ENCODE results near the gene TRPM3.

The TRPM3 gene

DNA sequence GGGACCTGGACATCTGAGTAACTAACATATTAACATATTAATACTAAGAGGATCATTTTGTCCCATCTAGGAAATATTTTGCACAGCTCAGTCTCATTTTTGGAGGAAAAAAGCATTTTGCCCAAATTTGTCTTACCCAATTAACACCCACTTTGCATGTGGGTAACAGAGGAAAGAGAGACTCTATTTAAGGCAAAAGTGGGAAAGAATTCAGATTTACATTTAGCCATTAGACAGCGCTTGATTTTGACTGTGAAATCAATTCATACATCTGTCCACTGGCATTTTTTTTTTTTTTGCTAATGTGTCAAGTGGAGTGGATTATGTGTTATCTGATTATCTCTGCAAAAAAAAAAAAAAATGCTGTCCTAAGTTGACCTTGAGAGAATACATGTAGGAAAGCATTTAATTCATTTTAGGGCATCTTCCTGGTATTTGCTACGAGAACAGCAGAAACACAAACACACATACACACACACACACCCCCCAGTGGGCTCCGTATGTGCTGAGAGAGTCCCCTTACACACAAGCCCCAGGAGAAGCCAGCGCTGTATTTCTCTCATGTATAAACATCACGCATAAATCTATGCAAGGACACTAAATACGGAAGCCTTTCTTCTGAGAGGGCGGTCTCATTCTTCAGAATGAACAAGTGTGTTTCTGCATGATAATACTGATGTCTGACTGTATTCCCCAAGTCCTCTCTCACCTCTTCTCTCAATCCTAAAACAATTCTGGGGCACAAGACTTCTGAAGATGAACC lies 505.0 kb downstream of the TRPM3 start:
- DNase-seq (ENCODE audit: low read depth in 4 of 4, low spot score in 1 of 4), result no peak

DNA sequence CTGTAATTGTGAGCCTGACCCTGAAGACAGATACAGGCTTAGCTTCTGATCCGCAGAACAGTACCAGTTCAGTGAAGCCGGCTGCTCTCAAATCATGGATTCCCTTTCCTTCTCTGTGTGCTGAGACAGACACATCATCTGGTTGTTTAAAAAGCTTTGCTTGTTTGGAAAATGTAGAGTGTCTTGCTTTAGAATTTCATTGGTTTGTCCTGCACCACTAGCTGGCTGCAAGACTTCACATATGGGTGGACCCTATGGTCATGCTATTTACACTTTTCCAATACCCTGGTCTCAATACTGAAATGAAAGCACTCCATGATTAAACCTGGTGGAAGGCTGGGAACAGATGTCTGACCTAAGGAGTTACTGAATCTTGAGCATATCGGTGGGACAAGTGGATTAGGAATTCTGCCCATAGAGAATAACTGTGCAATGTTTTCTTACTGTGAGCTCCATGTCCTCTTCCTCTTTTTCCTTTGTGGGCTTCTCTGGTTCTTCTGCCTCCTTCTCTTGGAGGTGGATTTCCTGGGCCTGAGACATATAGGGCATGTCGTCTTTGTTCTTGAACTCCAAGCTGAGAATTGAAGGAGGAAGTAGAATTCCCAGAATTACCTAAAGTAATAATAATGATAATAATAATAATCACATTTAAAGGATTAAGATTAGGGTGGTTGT lies 505.8 kb downstream of the TRPM3 start:
- DNase-seq (ENCODE audit: low read depth in 4 of 4, low spot score in 1 of 4), result no peak

GRCh38 chr9:70614786-70615463 lies 506.5 kb downstream of the TRPM3 start:
- no peak for DNase-seq (ENCODE audit: low read depth in 4 of 4, low spot score in 1 of 4)

DNA sequence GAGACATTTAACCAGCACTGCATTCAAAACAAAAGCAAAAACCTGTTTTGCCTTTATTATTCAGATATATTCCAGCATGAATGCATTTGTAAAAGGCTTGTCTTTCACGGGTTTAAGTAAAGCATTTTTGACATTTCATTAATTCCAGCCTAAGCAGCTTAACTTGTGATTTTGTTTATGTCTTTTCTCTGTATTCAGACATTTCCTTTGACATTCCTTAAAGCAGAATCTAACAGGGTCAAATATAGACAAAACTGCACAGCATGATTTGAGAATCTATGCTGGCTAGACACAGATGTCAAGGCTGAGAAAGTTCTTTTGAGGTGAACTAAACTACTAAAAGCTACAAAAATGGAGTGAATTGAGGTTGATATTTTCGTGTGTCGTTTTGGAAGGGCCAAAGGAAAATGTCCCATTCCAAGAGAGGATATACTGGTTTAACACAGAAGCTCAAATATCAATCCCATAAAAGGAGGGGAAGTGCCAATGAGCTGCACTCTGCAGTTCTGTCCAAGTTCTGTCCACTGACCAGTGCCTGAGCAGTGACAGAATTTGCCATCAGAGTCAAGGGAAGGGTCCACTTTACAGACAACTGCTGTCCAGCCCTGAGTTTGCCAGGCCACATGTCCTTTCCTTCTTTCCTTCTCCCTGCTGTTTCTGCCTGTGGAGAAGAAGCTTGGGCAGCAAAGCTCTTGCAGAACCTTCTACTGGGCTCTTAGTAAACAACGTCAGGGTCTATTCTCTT lies 508.2 kb downstream of the TRPM3 start:
- no peak for DNase-seq (ENCODE audit: low read depth in 4 of 4, low spot score in 1 of 4)

GRCh38 chr9:70610287-70610644 lies 511.2 kb downstream of the TRPM3 start:
- no peak for DNase-seq (ENCODE audit: low read depth in 4 of 4, low spot score in 1 of 4)

- no peak for DNase-seq (ENCODE audit: low read depth in 4 of 4, low spot score in 1 of 4)
Measured at GRCh38 chr9:70609542-70610286, 511.7 kb downstream of the TRPM3 start.

GRCh38 chr9:70609011-70609410 lies 512.4 kb downstream of the TRPM3 start:
- no peak for DNase-seq (ENCODE audit: low read depth in 4 of 4, low spot score in 1 of 4)

GRCh38 chr9:70607926-70608325 lies 513.5 kb downstream of the TRPM3 start:
- DNase-seq (ENCODE audit: low read depth in 4 of 4, low spot score in 1 of 4), result no peak

GRCh38 chr9:70607329-70607728 lies 514.1 kb downstream of the TRPM3 start:
- DNase-seq (ENCODE audit: low read depth in 4 of 4, low spot score in 1 of 4), result no peak

DNA sequence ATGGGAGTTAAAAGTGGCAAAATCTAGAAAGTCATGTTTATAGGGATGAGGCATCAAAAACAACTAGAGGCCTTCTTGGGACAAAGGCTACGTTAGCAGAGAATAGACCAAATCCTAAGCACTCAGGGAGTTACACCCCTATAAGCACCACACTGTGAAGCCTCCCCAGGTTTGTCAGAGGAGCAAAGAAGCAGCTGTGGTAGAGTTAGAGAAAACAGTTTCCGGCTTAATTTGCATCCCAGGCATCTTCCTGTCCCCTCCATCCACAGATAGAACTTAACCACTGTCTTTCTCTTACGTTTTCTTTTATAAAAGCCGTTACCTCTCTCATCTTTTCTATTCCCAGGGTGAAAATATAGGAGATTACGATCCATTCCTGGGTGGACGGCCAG lies 518.4 kb downstream of the TRPM3 start:
- no peak for DNase-seq (ENCODE audit: low read depth in 4 of 4, low spot score in 1 of 4)

GRCh38 chr9:70602321-70603019 lies 519.0 kb downstream of the TRPM3 start:
- DNase-seq (ENCODE audit: low read depth in 4 of 4, low spot score in 1 of 4), result peak; percentile 6 to 16 (median 14)

DNA sequence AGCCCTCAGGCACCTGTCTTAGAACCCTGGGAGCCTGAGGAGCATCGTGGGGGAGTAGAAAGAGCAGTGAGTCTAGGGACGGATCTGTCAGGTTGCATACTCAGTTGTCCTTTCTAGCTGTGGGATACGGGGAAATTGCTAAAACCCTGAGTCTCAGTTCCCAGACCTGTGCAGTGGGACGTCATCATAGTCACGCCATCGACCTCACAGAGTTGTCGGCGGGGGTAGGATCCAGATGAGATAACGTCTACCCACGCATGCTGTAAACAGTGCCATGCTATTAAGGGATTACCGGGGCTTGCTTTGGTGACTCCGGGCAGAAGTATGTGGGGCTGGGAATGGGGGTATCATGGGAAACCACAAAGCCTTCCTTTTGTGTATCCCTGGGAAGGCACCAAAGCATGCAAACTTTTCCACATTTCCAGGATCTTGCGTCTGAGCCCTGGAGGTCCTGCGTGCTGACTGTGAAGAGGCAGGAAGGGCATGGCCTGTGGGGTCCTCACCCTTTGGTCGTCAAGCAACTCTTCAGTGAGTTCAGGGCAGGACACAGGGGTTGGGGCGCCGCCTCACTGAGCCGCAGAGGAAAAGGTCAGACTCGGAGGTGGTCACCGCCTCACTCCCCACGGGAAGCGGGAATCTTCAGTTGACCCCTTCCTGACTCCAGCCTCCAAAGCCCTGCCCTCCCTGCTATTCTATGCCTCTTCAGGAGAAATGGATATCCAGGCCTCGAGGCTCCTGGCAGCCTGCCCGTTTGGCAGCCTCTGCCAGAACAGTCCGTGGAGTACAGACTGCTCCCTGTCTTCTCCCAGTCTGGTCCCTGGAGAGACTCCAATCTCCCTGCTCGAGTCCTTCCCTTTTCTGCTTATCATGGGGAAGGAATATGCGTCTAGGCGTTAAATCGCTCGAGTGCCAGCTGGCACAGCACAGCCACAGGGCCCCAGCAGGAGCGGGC lies 520.1 kb downstream of the TRPM3 start:
- DNase-seq (ENCODE audit: low read depth in 4 of 4, low spot score in 1 of 4), result no peak

DNA sequence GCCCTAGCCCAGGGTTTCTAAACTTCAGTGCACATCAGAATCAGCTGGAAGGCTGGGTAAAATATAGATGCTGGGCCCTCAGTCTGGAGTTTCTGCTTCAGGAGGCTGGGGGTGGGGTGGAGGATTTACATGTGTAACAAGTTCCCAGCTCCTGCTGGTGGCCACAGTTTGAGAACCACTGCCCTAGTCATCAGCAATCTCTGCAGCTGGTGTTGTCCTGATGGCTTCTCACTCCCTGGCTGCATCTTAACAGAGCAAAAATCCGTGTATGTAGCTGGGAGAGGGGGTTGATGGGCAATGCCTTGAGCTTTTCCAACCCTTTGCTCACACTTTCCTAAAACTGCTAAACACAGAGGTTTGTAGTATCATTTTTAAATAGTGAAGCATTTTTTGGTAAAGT lies 520.9 kb downstream of the TRPM3 start:
- DNase-seq (ENCODE audit: low read depth in 4 of 4, low spot score in 1 of 4), result no peak

DNA sequence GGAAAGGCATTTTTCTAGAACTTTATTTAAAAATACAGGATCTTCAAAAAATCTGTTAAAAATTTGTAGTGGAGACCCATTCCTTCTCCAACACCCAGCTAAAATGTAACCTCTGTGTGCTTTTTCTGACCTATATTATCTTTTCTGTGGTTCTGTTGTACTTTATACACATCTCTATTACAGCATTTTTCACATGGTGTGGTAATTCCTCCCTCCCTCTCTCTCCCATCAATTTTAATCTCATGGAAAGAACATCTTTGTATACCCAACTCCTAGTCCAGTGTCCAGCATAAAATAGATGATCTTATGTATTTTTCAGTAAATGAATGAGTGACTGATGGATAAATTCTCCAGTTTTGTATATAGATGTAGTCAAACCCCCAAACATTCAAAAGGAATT lies 523.5 kb downstream of the TRPM3 start:
- no peak for DNase-seq (ENCODE audit: low read depth in 4 of 4, low spot score in 1 of 4)

DNA sequence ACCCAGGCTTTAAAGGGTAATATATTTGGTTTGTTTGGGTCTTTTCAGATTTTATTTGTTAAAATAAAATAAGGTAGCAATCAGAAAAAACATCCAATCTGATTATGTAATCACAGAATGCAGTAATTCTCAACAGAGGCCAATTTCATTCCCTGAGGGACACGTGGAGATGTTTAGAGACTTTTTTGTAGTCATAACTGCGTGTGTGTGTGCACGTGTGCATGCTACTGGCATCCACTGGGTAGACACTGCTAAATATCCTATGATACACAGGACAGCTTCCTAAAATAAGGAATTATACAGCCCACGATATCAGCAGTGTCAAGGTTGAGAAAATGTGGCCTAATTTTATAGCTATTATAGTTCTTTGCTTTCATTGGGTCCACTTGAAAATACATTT lies 526.2 kb downstream of the TRPM3 start:
- no peak for DNase-seq (ENCODE audit: low read depth in 4 of 4, low spot score in 1 of 4)

DNA sequence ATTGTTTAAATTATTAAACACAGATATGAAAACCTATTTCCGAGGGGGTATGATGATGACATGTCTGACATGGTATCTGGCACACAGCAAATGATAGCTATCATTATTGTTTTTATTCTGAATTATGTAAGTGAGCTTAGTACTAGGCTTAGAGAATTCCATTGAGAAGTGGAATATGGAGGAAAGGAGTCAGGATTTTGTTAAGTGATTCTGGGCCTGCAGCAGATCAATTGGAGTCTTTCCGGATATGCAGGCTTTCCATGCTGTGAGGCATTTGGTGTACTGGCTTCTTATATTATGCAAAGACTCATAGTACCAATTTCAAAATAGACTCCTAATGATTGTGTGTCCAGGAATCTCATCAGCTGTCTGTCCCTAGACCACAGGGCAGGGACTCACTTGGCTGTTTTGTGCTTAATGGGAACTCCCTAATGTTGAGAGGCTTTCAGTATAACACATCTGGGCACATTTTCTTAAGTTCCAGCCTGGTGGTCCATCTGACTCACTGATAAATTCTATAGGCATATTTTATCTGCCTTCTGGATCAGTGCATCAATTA lies 527.0 kb downstream of the TRPM3 start:
- no peak for DNase-seq (ENCODE audit: low read depth in 4 of 4, low spot score in 1 of 4)

DNA sequence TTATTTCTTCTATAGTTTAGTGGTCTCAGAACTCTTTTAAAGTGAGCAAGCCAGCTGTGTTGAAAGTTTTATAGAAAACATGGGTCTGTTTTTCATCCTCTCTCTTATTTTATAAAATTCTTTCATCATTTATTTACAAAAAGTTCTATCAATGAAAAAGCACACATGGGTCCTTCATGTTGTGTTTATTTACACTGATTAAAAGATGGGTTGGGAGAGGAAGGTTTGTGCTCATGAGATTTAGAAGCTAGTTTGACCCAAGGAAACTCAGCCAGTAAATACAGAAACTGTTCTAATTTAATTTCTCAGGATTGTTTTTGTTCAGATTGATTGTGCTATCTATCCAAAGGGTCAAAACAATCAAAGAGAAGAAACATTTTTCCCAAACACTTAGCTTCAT lies 528.2 kb downstream of the TRPM3 start:
- no peak for DNase-seq (ENCODE audit: low read depth in 4 of 4, low spot score in 1 of 4)

DNA sequence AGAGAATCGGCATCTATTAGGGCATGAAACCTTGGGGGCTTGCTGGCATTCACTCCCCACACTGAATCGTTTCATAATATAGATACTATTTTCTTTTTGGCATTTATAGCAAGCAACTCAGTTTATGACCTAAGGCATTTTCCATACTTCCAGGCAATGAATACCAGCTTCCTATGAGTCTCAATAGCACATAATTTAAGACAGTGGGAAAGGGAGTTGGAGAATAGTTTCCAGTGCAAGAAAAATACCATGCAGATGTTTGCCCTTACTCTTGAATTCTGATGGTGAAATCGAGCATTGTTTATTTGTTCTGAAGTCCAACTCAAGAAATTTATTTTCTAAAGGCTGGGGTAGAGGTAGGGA lies 531.1 kb downstream of the TRPM3 start:
- no peak for DNase-seq (ENCODE audit: low read depth in 4 of 4, low spot score in 1 of 4)
